ENCODE results near the gene TAS1R3.

The TAS1R3 gene

GRCh38 chr1:1295154-1295923 lies 35.7 kb upstream of the TAS1R3 start:
- DNase-seq (ENCODE audit: low read depth): no peak

GRCh38 chr1:1296070-1297061 lies 34.7 kb upstream of the TAS1R3 start:
- no peak for DNase-seq (ENCODE audit: low read depth)

- no peak for DNase-seq (ENCODE audit: low read depth)
Observed at GRCh38 chr1:1297802-1298424, 33.2 kb upstream of the TAS1R3 start.

GRCh38 chr1:1298861-1299685 lies 32.0 kb upstream of the TAS1R3 start:
- DNase-seq (ENCODE audit: low read depth): no peak

- DNase-seq (ENCODE audit: low read depth): no peak
Observed at GRCh38 chr1:1299686-1300351, 31.3 kb upstream of the TAS1R3 start.

GRCh38 chr1:1300352-1300739 lies 30.7 kb upstream of the TAS1R3 start:
- DNase-seq (ENCODE audit: low read depth): no peak

- DNase-seq (ENCODE audit: low read depth): no peak
Observed at GRCh38 chr1:1302006-1302430, 29.1 kb upstream of the TAS1R3 start.

- DNase-seq (ENCODE audit: low read depth): no peak
Observed at GRCh38 chr1:1302951-1303509, 28.1 kb upstream of the TAS1R3 start.

GRCh38 chr1:1303736-1304135 lies 27.3 kb upstream of the TAS1R3 start:
- no peak for DNase-seq (ENCODE audit: low read depth)

GRCh38 chr1:1304331-1305299 lies 26.5 kb upstream of the TAS1R3 start:
- no peak for DNase-seq (ENCODE audit: low read depth)

GRCh38 chr1:1305300-1306069 lies 25.6 kb upstream of the TAS1R3 start:
- DNase-seq (ENCODE audit: low read depth): peak; percentile 67

GRCh38 chr1:1306070-1306660 lies 24.9 kb upstream of the TAS1R3 start:
- no peak for DNase-seq (ENCODE audit: low read depth)

GRCh38 chr1:1306661-1307260 lies 24.3 kb upstream of the TAS1R3 start:
- DNase-seq (ENCODE audit: low read depth): no peak

- no peak for DNase-seq (ENCODE audit: low read depth)
Observed at GRCh38 chr1:1307261-1307922, 23.7 kb upstream of the TAS1R3 start.

- DNase-seq (ENCODE audit: low read depth): peak; percentile 81
Observed at GRCh38 chr1:1307923-1308755, 22.9 kb upstream of the TAS1R3 start, which contains the start of the genes ACAP3 and PUSL1. Gene ACAP3 (minus strand): TSS chr1:1307930. CDS start chr1:1307815, 115 bp downstream. Gene PUSL1 (plus strand): TSS chr1:1308597. CDS start chr1:1308644, 47 bp downstream.

- no peak for DNase-seq (ENCODE audit: low read depth)
Observed at GRCh38 chr1:1308756-1309250, 22.3 kb upstream of the TAS1R3 start.

Data from stimulated activated CD4-positive, alpha-beta T cell treated with anti-CD3 and anti-CD28 coated beads, Interleukin-2, amount 100 ng/mL, for 4 hours (primary cell).